ENCODE data around the gene KDM4F.
"Not testable (repeated sequence)": the region's sequence is repeated elsewhere in the genome, so short reads cannot be mapped to it uniquely, and the experiment has no call there.

- TF ChIP-seq, protein P1, sequence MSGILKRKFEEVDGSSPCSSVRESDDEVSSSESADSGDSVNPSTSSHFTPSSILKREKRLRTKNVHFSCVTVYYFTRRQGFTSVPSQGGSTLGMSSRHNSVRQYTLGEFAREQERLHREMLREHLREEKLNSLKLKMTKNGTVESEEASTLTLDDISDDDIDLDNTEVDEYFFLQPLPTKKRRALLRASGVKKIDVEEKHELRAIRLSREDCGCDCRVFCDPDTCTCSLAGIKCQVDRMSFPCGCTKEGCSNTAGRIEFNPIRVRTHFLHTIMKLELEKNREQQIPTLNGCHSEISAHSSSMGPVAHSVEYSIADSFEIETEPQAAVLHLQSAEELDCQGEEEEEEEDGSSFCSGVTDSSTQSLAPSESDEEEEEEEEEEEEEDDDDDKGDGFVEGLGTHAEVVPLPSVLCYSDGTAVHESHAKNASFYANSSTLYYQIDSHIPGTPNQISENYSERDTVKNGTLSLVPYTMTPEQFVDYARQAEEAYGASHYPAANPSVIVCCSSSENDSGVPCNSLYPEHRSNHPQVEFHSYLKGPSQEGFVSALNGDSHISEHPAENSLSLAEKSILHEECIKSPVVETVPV (CRISPR knock-in tag; IDR thresholded peaks at IDR 0.05), result not testable (repeated sequence)
- not testable (repeated sequence) for TF ChIP-seq ESRRG, ZNF8, RARB, SNAI2 (CRISPR knock-in tag; IDR thresholded peaks at IDR 0.05)
- TF ChIP-seq, protein P2, sequence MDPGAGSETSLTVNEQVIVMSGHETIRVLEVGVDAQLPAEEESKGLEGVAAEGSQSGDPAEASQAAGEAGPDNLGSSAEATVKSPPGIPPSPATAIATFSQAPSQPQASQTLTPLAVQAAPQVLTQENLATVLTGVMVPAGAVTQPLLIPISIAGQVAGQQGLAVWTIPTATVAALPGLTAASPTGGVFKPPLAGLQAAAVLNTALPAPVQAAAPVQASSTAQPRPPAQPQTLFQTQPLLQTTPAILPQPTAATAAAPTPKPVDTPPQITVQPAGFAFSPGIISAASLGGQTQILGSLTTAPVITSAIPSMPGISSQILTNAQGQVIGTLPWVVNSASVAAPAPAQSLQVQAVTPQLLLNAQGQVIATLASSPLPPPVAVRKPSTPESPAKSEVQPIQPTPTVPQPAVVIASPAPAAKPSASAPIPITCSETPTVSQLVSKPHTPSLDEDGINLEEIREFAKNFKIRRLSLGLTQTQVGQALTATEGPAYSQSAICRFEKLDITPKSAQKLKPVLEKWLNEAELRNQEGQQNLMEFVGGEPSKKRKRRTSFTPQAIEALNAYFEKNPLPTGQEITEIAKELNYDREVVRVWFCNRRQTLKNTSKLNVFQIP (CRISPR knock-in tag; IDR thresholded peaks at IDR 0.05; ENCODE audit: borderline replicate concordance, low read depth), result not testable (repeated sequence)
- TF ChIP-seq, protein P3, sequence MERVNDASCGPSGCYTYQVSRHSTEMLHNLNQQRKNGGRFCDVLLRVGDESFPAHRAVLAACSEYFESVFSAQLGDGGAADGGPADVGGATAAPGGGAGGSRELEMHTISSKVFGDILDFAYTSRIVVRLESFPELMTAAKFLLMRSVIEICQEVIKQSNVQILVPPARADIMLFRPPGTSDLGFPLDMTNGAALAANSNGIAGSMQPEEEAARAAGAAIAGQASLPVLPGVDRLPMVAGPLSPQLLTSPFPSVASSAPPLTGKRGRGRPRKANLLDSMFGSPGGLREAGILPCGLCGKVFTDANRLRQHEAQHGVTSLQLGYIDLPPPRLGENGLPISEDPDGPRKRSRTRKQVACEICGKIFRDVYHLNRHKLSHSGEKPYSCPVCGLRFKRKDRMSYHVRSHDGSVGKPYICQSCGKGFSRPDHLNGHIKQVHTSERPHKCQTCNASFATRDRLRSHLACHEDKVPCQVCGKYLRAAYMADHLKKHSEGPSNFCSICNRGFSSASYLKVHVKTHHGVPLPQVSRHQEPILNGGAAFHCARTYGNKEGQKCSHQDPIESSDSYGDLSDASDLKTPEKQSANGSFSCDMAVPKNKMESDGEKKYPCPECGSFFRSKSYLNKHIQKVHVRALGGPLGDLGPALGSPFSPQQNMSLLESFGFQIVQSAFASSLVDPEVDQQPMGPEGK (CRISPR knock-in tag; IDR thresholded peaks at IDR 0.05; ENCODE audit: borderline replicate concordance), result not testable (repeated sequence)
Measured at GRCh38 chr11:95021468-95021867, 27.8 kb upstream of the KDM4F start.
